ENCODE data around the gene RIMS4. TPM values are rescaled to one million over a fixed set of nuclear protein-coding genes. Genes with fewer than 3 reads are reported as not detected.

The RIMS4 gene
- total and polyA plus RNA-seq, 4 donors = not detected

DNA sequence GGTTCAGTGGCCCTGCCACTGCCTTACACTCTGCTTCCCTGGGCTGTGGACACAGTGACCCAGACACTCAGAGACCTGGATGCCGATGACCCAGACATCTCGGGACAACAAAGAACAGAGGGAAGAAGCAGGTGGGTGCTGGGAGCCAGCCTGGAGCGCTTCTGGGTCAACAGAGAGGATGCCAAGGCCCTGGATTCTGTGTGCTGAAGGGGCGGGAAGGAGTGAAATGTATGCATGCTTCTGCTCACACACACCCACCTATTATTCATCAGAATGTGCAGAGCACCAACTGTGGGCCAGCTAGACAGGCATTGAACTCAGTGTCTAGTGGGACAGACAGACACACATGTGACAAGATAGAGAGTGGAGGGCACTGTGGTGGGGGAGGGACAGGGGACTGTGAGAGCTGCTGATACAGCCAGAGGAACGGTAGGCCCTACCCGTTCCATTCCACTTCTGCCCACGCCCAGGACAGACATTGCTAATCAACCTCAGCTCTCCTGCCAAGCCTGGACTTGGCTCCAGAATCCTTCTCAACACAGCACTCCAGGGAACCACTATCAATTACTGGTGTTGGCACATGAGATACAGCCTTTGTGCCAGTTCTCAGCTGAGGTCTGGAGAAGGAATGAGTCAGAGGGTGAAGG lies 44.5 kb downstream of the RIMS4 start:
- no peak for DNase-seq (ENCODE audit: low spot score)
- H3K9me3 ChIP-seq (ENCODE audit: control insufficient read depth in 4 of 4, low read length in 3 of 4) = no peaks in the 10 kb centered on the region
- no peak overlapping the region for H3K4me3 ChIP-seq (ENCODE audit: low read depth in 1 of 3, low read length in 3 of 3)
- WGBS = 46% methylated on average over 7 of the region's 7 CpGs
- TF ChIP-seq RXRA (IDR thresholded peaks at IDR 0.05) = no peak
- no peak for TF ChIP-seq HNF4A (conservative IDR thresholded peaks at IDR 0.05)
- TF ChIP-seq YY1 (IDR thresholded peaks at IDR 0.05) = no peak
- no peak for TF ChIP-seq TAF1 (conservative IDR thresholded peaks at IDR 0.05)
- no peak for TF ChIP-seq CTCF (IDR thresholded peaks at IDR 0.05; ENCODE audit: low read depth, low read length, missing input control)
- TF ChIP-seq GABPA (IDR thresholded peaks at IDR 0.05 in 1 of 2, conservative IDR thresholded peaks at IDR 0.05 in 1 of 2) = no peak
- TF ChIP-seq ATF3 (IDR thresholded peaks at IDR 0.05) = no peak
- TF ChIP-seq FOXA2 (IDR thresholded peaks at IDR 0.05) = no peak
- no peak for TF ChIP-seq FOXA1 (IDR thresholded peaks at IDR 0.05)
- TF ChIP-seq MAX (IDR thresholded peaks at IDR 0.05) = no peak
- no peak for TF ChIP-seq SP1 (IDR thresholded peaks at IDR 0.05)
- no peak for TF ChIP-seq EGR1 (IDR thresholded peaks at IDR 0.05; ENCODE audit: low read depth in 2 of 2)
- TF ChIP-seq NR2F2 (IDR thresholded peaks at IDR 0.05) = no peak
- no peak for TF ChIP-seq JUND (IDR thresholded peaks at IDR 0.05)
- TF ChIP-seq RAD21 (IDR thresholded peaks at IDR 0.05) = no peak
- TF ChIP-seq HNF4G (IDR thresholded peaks at IDR 0.05) = no peak
- TF ChIP-seq, protein P1, sequence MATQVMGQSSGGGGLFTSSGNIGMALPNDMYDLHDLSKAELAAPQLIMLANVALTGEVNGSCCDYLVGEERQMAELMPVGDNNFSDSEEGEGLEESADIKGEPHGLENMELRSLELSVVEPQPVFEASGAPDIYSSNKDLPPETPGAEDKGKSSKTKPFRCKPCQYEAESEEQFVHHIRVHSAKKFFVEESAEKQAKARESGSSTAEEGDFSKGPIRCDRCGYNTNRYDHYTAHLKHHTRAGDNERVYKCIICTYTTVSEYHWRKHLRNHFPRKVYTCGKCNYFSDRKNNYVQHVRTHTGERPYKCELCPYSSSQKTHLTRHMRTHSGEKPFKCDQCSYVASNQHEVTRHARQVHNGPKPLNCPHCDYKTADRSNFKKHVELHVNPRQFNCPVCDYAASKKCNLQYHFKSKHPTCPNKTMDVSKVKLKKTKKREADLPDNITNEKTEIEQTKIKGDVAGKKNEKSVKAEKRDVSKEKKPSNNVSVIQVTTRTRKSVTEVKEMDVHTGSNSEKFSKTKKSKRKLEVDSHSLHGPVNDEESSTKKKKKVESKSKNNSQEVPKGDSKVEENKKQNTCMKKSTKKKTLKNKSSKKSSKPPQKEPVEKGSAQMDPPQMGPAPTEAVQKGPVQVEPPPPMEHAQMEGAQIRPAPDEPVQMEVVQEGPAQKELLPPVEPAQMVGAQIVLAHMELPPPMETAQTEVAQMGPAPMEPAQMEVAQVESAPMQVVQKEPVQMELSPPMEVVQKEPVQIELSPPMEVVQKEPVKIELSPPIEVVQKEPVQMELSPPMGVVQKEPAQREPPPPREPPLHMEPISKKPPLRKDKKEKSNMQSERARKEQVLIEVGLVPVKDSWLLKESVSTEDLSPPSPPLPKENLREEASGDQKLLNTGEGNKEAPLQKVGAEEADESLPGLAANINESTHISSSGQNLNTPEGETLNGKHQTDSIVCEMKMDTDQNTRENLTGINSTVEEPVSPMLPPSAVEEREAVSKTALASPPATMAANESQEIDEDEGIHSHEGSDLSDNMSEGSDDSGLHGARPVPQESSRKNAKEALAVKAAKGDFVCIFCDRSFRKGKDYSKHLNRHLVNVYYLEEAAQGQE (IDR thresholded peaks at IDR 0.05) = no peak
- no peak for TF ChIP-seq ZBTB33 (IDR thresholded peaks at IDR 0.05)
- H3K4me1 ChIP-seq (ENCODE audit: control insufficient read depth in 4 of 4, insufficient read depth in 4 of 4, low read length in 3 of 4) = no peaks in the 10 kb centered on the region
- peaks cover 0 to 2% (median 0%) of the 10 kb centered on the region in 4 donors for H3K27me3 ChIP-seq (ENCODE audit: control insufficient read depth in 4 of 4, insufficient read depth in 4 of 4, low read length in 3 of 4)
- no peaks in the 10 kb centered on the region for H3K36me3 ChIP-seq (ENCODE audit: control insufficient read depth in 4 of 4, insufficient read depth in 3 of 4, low read depth in 1 of 4, low read length in 3 of 4)
- H3K9ac ChIP-seq (ENCODE audit: low read depth in 1 of 2, low read length in 2 of 2) = no peak overlapping the region
- no peak overlapping the region for H3K27ac ChIP-seq (ENCODE audit: low read depth in 1 of 2, low read length in 2 of 2)

Measured in liver (tissue), 9 donors.